Peyer's patch (tissue), 4 donors: ENCODE measurements around the gene AMBRA1. TPM values are rescaled to one million over a fixed set of nuclear protein-coding genes. Genes with fewer than 3 reads are reported as not detected.

Source experiments
- DNase-seq, 3 donors: peaks; one replicate each; pipeline ENCODE4 v3.0.0-alpha.2; 2017 to 2019
- H3K27ac ChIP-seq, 4 donors: fragments of 200-600 bp; sonication (generic); one replicate each; pipeline ENCODE4 v1.5.1; 2016 to 2019
- H3K27me3 ChIP-seq, 2 donors: fragments of 200-600 bp; sonication (generic); one replicate each; pipeline ENCODE4 v1.5.1; 2019
- H3K36me3 ChIP-seq, 3 donors: fragments of 200-600 bp; sonication (generic); one replicate each; pipeline ENCODE4 v1.5.1; 2016 to 2019
- H3K4me1 ChIP-seq, 4 donors: fragments of 200-600 bp; sonication (generic); one replicate each; pipeline ENCODE4 v1.5.1; 2016 to 2019
- H3K4me3 ChIP-seq, 4 donors: fragments of 200-600 bp; sonication (generic); 1 replicate in 3 of 4; 2 replicates in 1 of 4; pipeline ENCODE4 v1.5.1; 2016 to 2019; ENCODE audit warnings: mild to moderate bottlenecking in 1 of 4
- H3K9me3 ChIP-seq, 4 donors: fragments of 200-600 bp; sonication (generic); one replicate each; pipeline ENCODE4 v1.5.1; 2016 to 2019; ENCODE audit warnings: mild to moderate bottlenecking in 1 of 4
- POLR2A ChIP-seq, 2 donors: fragments of 450-650 bp; IDR thresholded peaks; one replicate each; pipeline ENCODE4 v1.5.1; 2017; ENCODE audit warnings: antibody characterized with exemption in 2 of 2, mild to moderate bottlenecking in 2 of 2, moderate library complexity in 2 of 2
- total RNA-seq, 4 donors: library from RNA; depleted of rRNA; stranded (reverse); fragments of >200 nt; gene quantifications; one replicate each; pipeline ENCODE4 v1.1.0, GENCODE V29; 2016
- TF ChIP-seq, protein P1 (sequence below), 6 experiments: fragments of 450-650 bp in 4 of 6; fragments of 200-600 bp in 2 of 6; sonication (generic) in 1 of 6; IDR thresholded peaks; one replicate each; pipeline ENCODE4 v1.5.1; 2017 to 2019; ENCODE audit warnings: antibody characterized with exemption in 6 of 6, mild to moderate bottlenecking in 3 of 6, moderate library complexity in 1 of 6

AMBRA1 gene
- total RNA-seq, 4 donors from 2014 or later: 28.9 to 61.6 (median 41.6) TPM

DNA sequence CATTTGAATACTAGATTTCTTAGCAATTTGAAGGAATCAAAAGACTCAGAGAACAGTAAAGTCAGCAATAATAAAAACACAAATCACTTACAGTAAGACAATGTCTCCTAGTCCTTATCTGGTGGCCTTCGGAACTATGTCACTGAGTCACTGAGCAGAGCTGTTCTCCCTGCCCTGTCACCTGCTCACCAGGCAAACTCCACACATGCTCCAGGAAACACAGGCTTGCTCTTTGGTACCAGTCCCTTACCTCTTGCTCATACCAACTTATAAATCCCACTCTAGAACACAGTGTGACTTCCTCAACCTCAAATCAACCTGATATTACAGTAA, 121.2 kb downstream of the AMBRA1 start:
- Histone ChIP-seq H3K9me3 (no peaks in the 10 kb centered on the region), H3K4me1 (peaks cover 0 to 17% (median 0%) of the 10 kb centered on the region in 4 donors), H3K36me3 (peaks cover 0 to 9% (median 0%) of the 10 kb centered on the region in 3 donors), H3K27ac (peak overlapping the region in 3 of 4 donors; percentile 64 to 81 (median 68)), H3K4me3 (no peak overlapping the region), H3K27me3 (no peaks in the 10 kb centered on the region)
- TF ChIP-seq, protein P1, sequence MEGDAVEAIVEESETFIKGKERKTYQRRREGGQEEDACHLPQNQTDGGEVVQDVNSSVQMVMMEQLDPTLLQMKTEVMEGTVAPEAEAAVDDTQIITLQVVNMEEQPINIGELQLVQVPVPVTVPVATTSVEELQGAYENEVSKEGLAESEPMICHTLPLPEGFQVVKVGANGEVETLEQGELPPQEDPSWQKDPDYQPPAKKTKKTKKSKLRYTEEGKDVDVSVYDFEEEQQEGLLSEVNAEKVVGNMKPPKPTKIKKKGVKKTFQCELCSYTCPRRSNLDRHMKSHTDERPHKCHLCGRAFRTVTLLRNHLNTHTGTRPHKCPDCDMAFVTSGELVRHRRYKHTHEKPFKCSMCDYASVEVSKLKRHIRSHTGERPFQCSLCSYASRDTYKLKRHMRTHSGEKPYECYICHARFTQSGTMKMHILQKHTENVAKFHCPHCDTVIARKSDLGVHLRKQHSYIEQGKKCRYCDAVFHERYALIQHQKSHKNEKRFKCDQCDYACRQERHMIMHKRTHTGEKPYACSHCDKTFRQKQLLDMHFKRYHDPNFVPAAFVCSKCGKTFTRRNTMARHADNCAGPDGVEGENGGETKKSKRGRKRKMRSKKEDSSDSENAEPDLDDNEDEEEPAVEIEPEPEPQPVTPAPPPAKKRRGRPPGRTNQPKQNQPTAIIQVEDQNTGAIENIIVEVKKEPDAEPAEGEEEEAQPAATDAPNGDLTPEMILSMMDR (IDR thresholded peaks at IDR 0.05): no peak
- TF ChIP-seq POLR2A (IDR thresholded peaks at IDR 0.05): peak in 1 of 2 donors; percentile 15
- peak in 2 of 3 donors; percentile 68 to 82 for DNase-seq

GRCh38 chr11:46471943-46472661, 121.7 kb downstream of the AMBRA1 start:
- Histone ChIP-seq H3K36me3 (peaks cover 0 to 11% (median 0%) of the 10 kb centered on the region in 3 donors), H3K9me3 (no peaks in the 10 kb centered on the region), H3K4me3 (peak overlapping the region in 1 of 4 donors; percentile 6), H3K27me3 (no peaks in the 10 kb centered on the region), H3K4me1 (peaks cover 0 to 17% (median 0%) of the 10 kb centered on the region in 4 donors), H3K27ac (peak overlapping the region in 3 of 4 donors; percentile 27 to 81 (median 64))
- DNase-seq: no peak
- TF ChIP-seq, protein P1 (IDR thresholded peaks at IDR 0.05): no peak
- no peak for TF ChIP-seq POLR2A (IDR thresholded peaks at IDR 0.05)

DNA sequence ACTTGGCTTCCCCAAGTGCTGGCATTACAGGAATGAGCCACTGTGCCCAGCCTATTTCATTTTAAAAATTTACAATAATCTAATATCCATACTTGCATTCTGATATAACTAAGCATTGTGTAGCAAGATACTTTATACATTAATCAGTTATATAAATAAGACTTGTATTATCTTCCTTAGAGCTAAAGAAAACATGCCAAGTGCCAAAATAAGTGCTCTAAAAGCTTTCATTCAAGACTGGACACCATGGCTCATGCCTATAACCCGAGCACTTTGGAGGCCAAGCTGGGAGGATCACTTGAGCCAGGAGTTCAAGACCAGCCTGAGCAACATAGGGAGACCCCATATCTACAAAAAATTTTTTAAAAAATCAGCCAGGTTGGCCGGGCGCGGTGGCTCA, 123.9 kb downstream of the AMBRA1 start:
- Histone ChIP-seq H3K4me3 (no peak overlapping the region), H3K27ac (no peak overlapping the region), H3K9me3 (no peaks in the 10 kb centered on the region), H3K36me3 (peaks cover 0 to 11% (median 0%) of the 10 kb centered on the region in 3 donors), H3K4me1 (peaks cover 0 to 17% (median 0%) of the 10 kb centered on the region in 4 donors), H3K27me3 (no peaks in the 10 kb centered on the region)
- no peak for TF ChIP-seq POLR2A (IDR thresholded peaks at IDR 0.05)
- TF ChIP-seq, protein P1 (IDR thresholded peaks at IDR 0.05): no peak
- DNase-seq: no peak

GRCh38 chr11:46465683-46466082, 128.1 kb downstream of the AMBRA1 start:
- no peak overlapping the region for H3K4me3 ChIP-seq
- H3K27ac ChIP-seq: peak overlapping the region in 2 of 4 donors; percentile 20 to 51
- TF ChIP-seq, protein P1 (IDR thresholded peaks at IDR 0.05): no peak
- TF ChIP-seq POLR2A (IDR thresholded peaks at IDR 0.05): no peak
- H3K36me3 ChIP-seq: peaks cover 0 to 11% (median 0%) of the 10 kb centered on the region in 3 donors
- peaks cover 0 to 6% (median 0%) of the 10 kb centered on the region in 4 donors for H3K4me1 ChIP-seq
- no peak for DNase-seq
- H3K27me3 ChIP-seq: no peaks in the 10 kb centered on the region
- H3K9me3 ChIP-seq: no peaks in the 10 kb centered on the region

DNA sequence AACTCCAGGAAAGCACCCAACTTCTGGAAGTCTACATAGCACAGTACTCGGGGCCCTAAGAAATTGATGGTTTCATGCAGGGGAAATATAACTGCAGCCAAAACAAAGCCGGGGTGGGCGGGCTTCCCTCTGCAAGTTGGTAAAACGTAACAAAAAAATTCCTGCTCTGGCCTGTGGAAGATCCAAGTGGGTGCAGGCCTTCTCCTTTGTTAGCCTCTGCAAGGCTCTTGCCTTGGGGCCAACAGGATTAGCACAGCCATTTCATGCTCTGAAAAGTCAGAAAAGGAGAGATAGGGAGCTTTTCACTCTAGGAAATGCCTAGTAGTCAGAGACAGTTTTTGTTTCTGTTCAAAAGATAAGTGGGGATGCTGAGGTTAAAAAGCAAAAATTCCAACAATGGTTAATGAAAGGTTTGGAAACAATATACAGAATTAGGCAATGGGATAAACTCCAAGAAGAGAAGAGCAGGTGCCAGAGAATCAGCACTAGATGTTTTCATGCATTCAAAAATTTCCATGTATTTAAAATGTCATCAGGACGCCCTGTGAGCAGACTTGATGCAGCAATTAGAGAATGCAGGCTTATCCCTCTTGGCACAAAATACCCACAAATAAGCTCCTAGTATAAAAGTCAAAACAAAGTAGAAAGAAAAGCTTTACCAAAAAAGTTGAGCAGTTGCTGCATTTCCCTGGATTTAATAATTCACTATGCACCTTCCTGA, 130.0 kb downstream of the AMBRA1 start:
- Histone ChIP-seq H3K27ac (no peak overlapping the region), H3K36me3 (peaks cover 0 to 11% (median 0%) of the 10 kb centered on the region in 3 donors), H3K4me3 (no peak overlapping the region), H3K4me1 (peaks cover 0 to 6% (median 0%) of the 10 kb centered on the region in 4 donors), H3K27me3 (no peaks in the 10 kb centered on the region), H3K9me3 (no peaks in the 10 kb centered on the region)
- TF ChIP-seq, protein P1 (IDR thresholded peaks at IDR 0.05): no peak
- DNase-seq: no peak
